HepG2 (cell line): ENCODE results near the gene POGK. TPM values are rescaled to one million over a fixed set of nuclear protein-coding genes. Genes with fewer than 3 reads are reported as not detected.

Source experiments
- ATAC-seq: fragments of 200-7000 bp; cut with Tn5 transposase; 3 replicates; pipeline ENCODE4 v1.9.1; 2020; ENCODE audit warnings: mild to moderate bottlenecking, moderate library complexity
- BruUV-seq: library from RNA; stranded (reverse); fragments of 400-500 nt; replicated peaks from 2 replicates; lab custom pipeline; 2021; lab: Mats Ljungman, UMichigan
- CTCF ChIA-PET: fragments of 300-600 bp; formaldehyde crosslinking; extraction: SDS; loops from one replicate; lab custom pipeline; 2021; ENCODE audit warnings: low total read pairs, inconsistent platforms, low intra/inter-chr PET ratio; lab: Yijun Ruan, JAX
- POLR2A ChIA-PET: fragments of 350-600 bp; sonication (Branson Sonifier 250); formaldehyde crosslinking; loops from one replicate; lab custom pipeline; 2020; ENCODE audit warnings: antibody characterized with exemption, inconsistent platforms; lab: Yijun Ruan, JAX
- DNase-seq: peaks from one replicate; pipeline ENCODE4 v3.0.0-alpha.2; 2015; ENCODE audit warnings: low spot score
- FAIRE-seq: peaks from 3 replicates; lab custom pipeline; 2011; peaks lifted over from hg19 to GRCh38; lab: Jason Lieb, UNC
- H2AFZ ChIP-seq: one replicate; pipeline ENCODE4 v1.6.1; 2011; ENCODE audit warnings: low read length, inconsistent platforms
- H3K27ac ChIP-seq: fragments of 300-600 bp; 3 replicates; pipeline ENCODE4 v1.8.0; 2011; ENCODE audit warnings: mixed run types, mild to moderate bottlenecking, mixed read lengths, low read length, inconsistent platforms; ENCODE audit not compliant: insufficient read depth; ENCODE audit errors: extremely low read length
- H3K27me3 ChIP-seq, 2 experiments: fragments of 200-600 bp in 1 of 2; 2 replicates in 1 of 2; 3 replicates in 1 of 2; pipeline versions ENCODE4 v1.6.0 to v1.8.0; 2011; ENCODE audit warnings: low read length in 2 of 2, mild to moderate bottlenecking in 2 of 2, moderate library complexity in 2 of 2, inconsistent platforms in 1 of 2; ENCODE audit not compliant: insufficient read depth in 2 of 2, control insufficient read depth in 1 of 2
- H3K36me3 ChIP-seq, 2 experiments: fragments of 200-600 bp in 1 of 2; replicated peaks in 1 of 2; 2 replicates in 1 of 2; 3 replicates in 1 of 2; pipeline versions ENCODE4 v1.5.1 to v1.8.0; 2011; ENCODE audit warnings: low read length in 2 of 2, inconsistent platforms in 1 of 2; ENCODE audit not compliant: insufficient read depth in 2 of 2, control insufficient read depth in 1 of 2
- H3K4me1 ChIP-seq: 2 replicates; pipeline ENCODE4 v1.5.1; 2012; ENCODE audit warnings: low read length, inconsistent platforms; ENCODE audit not compliant: insufficient read depth
- H3K4me2 ChIP-seq: 2 replicates; pipeline ENCODE4 v1.6.0; 2011; ENCODE audit warnings: low read depth, low read length, inconsistent platforms
- H3K4me3 ChIP-seq, 3 experiments: fragments of 200-600 bp in 1 of 3; sonication (generic), shearing (Covaris generic) in 1 of 3; replicated peaks in 1 of 3; 2 replicates each; pipeline ENCODE4 v1.5.1; 2011 to 2016; ENCODE audit warnings: low read length in 3 of 3, inconsistent platforms in 2 of 3, low read depth in 2 of 3, mild to moderate bottlenecking in 2 of 3, control low read depth in 1 of 3, mixed read lengths in 1 of 3; ENCODE audit not compliant: insufficient read depth in 1 of 3
- H3K79me2 ChIP-seq: one replicate; pipeline ENCODE4 v1.6.1; 2011; ENCODE audit warnings: low read length, inconsistent platforms; ENCODE audit not compliant: insufficient read depth
- H3K9ac ChIP-seq: 2 replicates; pipeline ENCODE4 v1.6.0; 2011; ENCODE audit warnings: mild to moderate bottlenecking, low read depth, low read length, inconsistent platforms; ENCODE audit not compliant: insufficient read depth
- H3K9me3 ChIP-seq: 2 replicates; pipeline ENCODE4 v1.5.1; 2012; ENCODE audit warnings: mild to moderate bottlenecking, low read length
- H4K20me1 ChIP-seq: 2 replicates; pipeline ENCODE4 v1.6.0; 2011; ENCODE audit warnings: inconsistent platforms, mild to moderate bottlenecking, low read length, moderate library complexity; ENCODE audit not compliant: insufficient read depth
- GTF3A ChIP-seq: sonication (generic); formaldehyde crosslinking; conservative IDR thresholded peaks from 2 replicates; pipeline ENCODE4 v1.4.0; 2020; ENCODE audit warnings: mild to moderate bottlenecking, missing genetic modification reagents
- ZNF3 ChIP-seq: IDR thresholded peaks from 2 replicates; pipeline ENCODE4 v1.7.0; 2017; ENCODE audit warnings: inconsistent platforms
- ZZZ3 ChIP-seq: sonication (generic); formaldehyde crosslinking; IDR thresholded peaks from 2 replicates; pipeline ENCODE4 v1.4.0; 2020; ENCODE audit warnings: missing genetic modification reagents, mild to moderate bottlenecking, borderline replicate concordance
- WGBS: methylation state at CpG from one replicate; pipeline ENCODE4 v1.1.6; 2017; ENCODE audit warnings: low lambda C conversion rate; 5-methylcytosine and 5-hydroxymethylcytosine counted together
- in situ Hi-C: cut with HindIII; loops from 2 replicates; pipeline ENCODE4 v1.10.0; 2017; ENCODE audit warnings: low pct_unique_long_range_greater_than_20kb; ENCODE audit not compliant: extremely low pct_ligation_motif_present
- intact Hi-C: fragments of 100-400 bp; cut with micrococcal nuclease; formaldehyde crosslinking; loops from one replicate; pipeline ENCODE4 v1.10.0; 2022; ENCODE audit not compliant: unreplicated experiment
- polyA plus RNA-seq, 8 experiments: library from polyadenylated mRNA; depleted of rRNA in 3 of 8; stranded (reverse) in 7 of 8; unstranded in 1 of 8; fragments of >200 nt; fragmentation: Illumina TruSeq in 4 of 8; extraction: Trizol in 4 of 8; gene quantifications; 2 replicates each; pipeline versions ENCODE4 v1.2.1 to v1.2.3, GENCODE V29; 2011 to 2016; ENCODE audit warnings: low read depth in 4 of 8, missing spikeins in 1 of 8, mixed read lengths in 1 of 8; ENCODE audit not compliant: insufficient read depth in 1 of 8
- total RNA-seq, 5 experiments: library from RNA; depleted of rRNA; stranded (reverse); fragments of >200 nt; fragmentation: Illumina TruSeq; extraction: Trizol; gene quantifications; 2 replicates each; pipeline ENCODE4 v1.2.3, GENCODE V29; 2016; ENCODE audit warnings: low read depth in 1 of 5
- TF ChIP-seq, protein P1 (sequence below), 2 experiments: IDR thresholded peaks; 2 replicates each; pipeline ENCODE4 v1.6.1; 2011 to 2012; ENCODE audit warnings: low read length in 2 of 2, borderline replicate concordance in 1 of 2, low read depth in 1 of 2, mild to moderate bottlenecking in 1 of 2, moderate library complexity in 1 of 2

Gene POGK
- total and polyA plus RNA-seq, 2 of the 13 experiments (the other 11 are each of a cell fraction or from before 2014, with no cell fraction given), result 4.8 to 16.2 TPM

DNA sequence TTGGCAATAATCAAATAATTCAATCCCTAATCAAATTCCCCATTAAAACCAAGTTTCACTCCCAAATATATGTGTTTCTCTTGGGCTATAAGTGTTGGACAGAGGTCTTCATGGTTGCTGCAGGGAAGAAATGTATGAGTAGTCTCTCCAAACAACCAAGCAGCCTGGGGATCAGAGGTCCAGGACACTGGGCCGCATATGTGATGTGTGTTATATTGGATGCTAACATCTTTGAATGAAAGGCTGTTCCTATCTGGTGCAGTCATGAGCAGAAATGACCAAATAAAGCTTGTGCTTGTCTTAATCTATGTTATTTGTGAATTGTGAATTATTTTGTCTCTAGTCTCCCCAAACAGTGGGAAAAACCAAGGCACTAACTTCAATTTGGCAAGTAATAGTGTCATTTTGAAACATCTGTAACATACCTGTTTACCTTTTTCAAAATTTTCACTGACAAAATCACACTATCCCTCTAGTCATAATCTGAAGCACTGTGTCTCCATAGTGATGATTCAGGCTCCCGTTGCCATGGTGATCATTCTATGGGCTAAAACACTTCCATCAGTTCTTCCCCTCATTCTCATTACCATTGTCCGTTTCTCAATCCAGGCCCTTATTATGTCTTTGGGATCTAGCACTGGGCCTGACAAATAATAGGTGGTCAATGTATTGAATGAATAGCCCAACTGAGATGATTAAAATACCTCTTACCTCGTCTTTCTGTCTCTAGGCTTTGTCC is 49.3 kb downstream of the POGK start:
- no peak overlapping the region for H3K9ac ChIP-seq
- H4K20me1 ChIP-seq, result no peaks in the 10 kb centered on the region
- peaks cover 0 to 22% of the 10 kb centered on the region in 2 experiments; a peak in 3 of 5 replicates for H3K27me3 ChIP-seq
- H3K27ac ChIP-seq, result no peak overlapping the region
- H3K4me1 ChIP-seq, result no peaks in the 10 kb centered on the region
- 17% methylated on average over 4 of the region's 4 CpGs for WGBS
- no TSS peak for BruUV-seq
- no peak for ATAC-seq
- no peak overlapping the region for H3K4me2 ChIP-seq
- ChIA-PET POLR2A (no interaction called here), CTCF (no interaction called here)
- H3K4me3 ChIP-seq, result no peak overlapping the region
- TF ChIP-seq ZNF3 (no peak), ZZZ3 (no peak), GTF3A (CRISPR knock-in tag) (no peak)
- TF ChIP-seq, protein P1, sequence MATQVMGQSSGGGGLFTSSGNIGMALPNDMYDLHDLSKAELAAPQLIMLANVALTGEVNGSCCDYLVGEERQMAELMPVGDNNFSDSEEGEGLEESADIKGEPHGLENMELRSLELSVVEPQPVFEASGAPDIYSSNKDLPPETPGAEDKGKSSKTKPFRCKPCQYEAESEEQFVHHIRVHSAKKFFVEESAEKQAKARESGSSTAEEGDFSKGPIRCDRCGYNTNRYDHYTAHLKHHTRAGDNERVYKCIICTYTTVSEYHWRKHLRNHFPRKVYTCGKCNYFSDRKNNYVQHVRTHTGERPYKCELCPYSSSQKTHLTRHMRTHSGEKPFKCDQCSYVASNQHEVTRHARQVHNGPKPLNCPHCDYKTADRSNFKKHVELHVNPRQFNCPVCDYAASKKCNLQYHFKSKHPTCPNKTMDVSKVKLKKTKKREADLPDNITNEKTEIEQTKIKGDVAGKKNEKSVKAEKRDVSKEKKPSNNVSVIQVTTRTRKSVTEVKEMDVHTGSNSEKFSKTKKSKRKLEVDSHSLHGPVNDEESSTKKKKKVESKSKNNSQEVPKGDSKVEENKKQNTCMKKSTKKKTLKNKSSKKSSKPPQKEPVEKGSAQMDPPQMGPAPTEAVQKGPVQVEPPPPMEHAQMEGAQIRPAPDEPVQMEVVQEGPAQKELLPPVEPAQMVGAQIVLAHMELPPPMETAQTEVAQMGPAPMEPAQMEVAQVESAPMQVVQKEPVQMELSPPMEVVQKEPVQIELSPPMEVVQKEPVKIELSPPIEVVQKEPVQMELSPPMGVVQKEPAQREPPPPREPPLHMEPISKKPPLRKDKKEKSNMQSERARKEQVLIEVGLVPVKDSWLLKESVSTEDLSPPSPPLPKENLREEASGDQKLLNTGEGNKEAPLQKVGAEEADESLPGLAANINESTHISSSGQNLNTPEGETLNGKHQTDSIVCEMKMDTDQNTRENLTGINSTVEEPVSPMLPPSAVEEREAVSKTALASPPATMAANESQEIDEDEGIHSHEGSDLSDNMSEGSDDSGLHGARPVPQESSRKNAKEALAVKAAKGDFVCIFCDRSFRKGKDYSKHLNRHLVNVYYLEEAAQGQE (IDR thresholded peaks at IDR 0.05; ENCODE audit: borderline replicate concordance in 1 of 2, low read depth in 1 of 2, low read length in 2 of 2), result no peak
- in situ Hi-C loops, result loop anchor here (10.0 kb wide), 1 partner anchor 556 kb away; no protein-coding TSS in a partner anchor
- H2AFZ ChIP-seq, result no peak overlapping the region
- no peaks in the 10 kb centered on the region for H3K9me3 ChIP-seq
- no peaks in the 10 kb centered on the region for H3K79me2 ChIP-seq
- no peak for DNase-seq
- no peak for FAIRE-seq
- no peaks in the 10 kb centered on the region for H3K36me3 ChIP-seq
- intact Hi-C loops, result no loop called here
